AG09319 (cell line): ENCODE measurements around the gene MSANTD1.
A peak's percentile ranks its signal among the peaks of the same experiment; 100 is the strongest.

Source experiments
- DNase-seq: peaks from one replicate; pipeline ENCODE4 v3.0.0-alpha.2; 2010; ENCODE audit warnings: low read depth; ENCODE audit errors: extremely low read depth
- TF ChIP-seq, protein P1 (sequence below): IDR thresholded peaks from 2 replicates; pipeline ENCODE4 v1.5.1; 2011; ENCODE audit warnings: low read depth, mild to moderate bottlenecking, inconsistent platforms, low read length, moderate library complexity

The MSANTD1 gene

DNA sequence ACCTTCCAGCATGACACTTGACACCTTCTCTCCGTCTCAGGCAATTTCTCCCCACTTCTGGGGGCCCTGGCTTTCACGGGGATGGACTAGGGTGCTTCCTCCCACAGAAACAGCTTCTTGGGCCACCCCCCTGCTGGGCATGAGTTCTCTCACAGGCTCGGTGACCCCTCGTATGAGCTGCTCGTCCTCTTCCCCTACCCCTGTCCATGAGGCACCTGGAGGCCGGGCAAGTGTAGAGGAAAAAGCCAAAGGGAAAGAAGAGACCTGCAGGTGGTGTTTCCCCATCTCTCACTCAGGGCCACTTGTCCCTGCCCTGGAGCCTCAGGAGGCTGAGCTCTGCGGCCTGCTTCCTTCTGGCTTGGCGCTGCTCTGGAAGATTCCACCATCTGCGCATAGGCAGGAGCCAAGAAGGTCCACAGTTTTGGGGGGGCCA is 41.9 kb downstream of the MSANTD1 start:
- TF ChIP-seq, protein P1, sequence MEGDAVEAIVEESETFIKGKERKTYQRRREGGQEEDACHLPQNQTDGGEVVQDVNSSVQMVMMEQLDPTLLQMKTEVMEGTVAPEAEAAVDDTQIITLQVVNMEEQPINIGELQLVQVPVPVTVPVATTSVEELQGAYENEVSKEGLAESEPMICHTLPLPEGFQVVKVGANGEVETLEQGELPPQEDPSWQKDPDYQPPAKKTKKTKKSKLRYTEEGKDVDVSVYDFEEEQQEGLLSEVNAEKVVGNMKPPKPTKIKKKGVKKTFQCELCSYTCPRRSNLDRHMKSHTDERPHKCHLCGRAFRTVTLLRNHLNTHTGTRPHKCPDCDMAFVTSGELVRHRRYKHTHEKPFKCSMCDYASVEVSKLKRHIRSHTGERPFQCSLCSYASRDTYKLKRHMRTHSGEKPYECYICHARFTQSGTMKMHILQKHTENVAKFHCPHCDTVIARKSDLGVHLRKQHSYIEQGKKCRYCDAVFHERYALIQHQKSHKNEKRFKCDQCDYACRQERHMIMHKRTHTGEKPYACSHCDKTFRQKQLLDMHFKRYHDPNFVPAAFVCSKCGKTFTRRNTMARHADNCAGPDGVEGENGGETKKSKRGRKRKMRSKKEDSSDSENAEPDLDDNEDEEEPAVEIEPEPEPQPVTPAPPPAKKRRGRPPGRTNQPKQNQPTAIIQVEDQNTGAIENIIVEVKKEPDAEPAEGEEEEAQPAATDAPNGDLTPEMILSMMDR = no peak
- DNase-seq = no peak

DNA sequence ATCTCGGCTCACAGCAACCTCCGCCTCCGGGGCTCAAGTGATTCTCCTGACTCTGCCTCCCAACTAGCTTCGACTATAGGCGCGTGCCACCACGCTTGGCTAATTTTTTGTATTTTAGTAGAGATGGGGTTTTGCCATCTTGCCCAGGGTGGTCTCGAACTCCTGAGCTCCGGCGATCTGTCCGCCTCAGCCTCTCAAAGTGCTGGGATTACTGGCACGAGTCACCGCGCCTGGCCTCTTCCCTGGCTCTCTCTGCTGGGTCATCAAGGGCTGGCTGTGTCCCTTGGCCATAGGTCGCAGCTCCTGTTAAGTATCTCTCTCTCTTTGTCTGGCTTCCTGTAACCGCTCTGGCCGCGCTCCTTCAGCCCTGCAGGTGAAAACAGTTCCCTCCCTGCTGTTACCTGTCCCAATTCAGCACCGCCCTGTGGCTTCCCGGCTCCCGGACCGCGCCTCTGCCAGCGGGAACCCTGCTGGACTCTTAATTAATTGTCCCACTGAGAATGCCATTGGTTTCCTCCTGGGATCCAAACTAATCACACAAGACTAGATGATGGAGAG is 42.5 kb downstream of the MSANTD1 start:
- TF ChIP-seq, protein P1 = no peak
- DNase-seq = no peak

DNA sequence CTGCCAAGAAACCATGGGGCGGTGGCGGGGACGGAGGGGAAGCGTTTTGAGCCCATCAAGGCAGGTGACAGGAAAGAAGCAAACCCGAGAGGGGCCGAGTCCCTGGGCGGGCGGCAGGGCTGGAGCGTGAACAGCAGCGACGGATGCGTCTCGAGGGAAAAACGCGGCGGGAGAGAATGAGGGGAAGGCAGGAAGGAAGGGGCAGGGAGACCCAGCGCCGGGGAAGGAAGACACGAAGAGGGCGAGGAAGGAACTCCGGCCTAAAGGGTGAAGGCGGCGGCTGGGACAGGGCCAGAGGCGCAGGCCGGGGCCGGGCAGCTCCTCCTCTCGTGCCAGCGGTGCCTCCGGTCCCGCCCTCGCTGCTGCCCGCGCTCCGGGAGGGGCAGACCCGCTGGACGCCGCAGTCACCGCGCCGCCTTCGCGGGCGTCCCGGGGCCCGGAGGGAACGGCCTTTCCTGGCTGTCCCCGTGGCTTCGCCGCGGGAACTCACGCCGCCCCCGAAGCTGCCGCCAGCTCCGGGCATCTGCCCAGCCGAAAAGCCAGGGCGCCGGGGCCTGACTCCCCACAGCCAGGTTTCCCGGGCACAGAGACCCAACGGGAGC is 43.1 kb downstream of the MSANTD1 start:
- no peak for DNase-seq

DNA sequence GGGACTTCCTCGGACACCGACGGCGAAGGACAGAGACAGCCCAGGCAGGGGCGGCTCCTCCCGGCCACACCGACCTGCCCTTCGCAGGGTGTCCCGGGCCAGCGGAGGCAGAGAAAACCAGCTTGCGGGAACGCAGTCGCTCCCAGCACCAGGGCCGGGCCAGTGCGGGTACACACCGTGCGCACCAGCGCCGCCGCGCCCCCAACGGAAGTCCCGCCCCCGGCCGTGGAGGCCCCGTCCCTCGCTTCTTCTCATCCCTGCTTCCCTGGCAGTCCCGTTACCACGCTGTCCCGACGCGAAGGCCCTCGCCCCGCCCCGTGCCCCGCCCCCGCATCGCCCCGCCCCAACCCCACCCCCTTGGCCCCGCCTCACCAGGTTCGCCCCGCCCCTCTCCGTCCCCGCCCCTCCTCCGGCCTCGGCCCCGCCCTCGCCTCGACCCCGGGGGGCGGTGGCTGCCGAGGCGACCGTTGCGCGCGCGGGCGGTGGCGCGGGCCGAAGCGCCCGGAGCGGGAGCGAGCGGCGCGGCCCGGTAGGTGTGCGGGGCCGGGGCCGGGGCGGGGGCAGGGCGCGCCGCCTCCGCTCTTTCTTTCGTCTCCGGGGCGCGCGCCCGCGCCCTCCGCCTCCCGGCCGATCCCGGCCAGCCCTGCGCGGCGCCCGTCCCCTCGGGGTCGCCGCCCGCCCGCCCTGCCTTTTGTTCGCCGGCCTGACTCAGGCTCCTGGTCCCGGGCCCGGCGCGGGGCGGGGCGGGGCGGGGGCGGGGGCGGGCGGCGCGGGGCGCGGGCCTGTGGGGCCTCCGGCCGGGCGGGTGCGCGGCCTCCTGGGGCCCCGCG is 43.8 kb downstream of the MSANTD1 start, which contains the start of gene RGS12:
Gene RGS12 (plus strand): TSS at position 451 of the 830 bp plus-strand sequence. CDS start 23,150 bp downstream, outside the sequence.
- TF ChIP-seq, protein P1 = no peak
- peak; percentile 83 for DNase-seq

More for the DNA sequence above, 43.1 kb downstream of the MSANTD1 start:
- TF ChIP-seq, protein P1 = no peak

DNA sequence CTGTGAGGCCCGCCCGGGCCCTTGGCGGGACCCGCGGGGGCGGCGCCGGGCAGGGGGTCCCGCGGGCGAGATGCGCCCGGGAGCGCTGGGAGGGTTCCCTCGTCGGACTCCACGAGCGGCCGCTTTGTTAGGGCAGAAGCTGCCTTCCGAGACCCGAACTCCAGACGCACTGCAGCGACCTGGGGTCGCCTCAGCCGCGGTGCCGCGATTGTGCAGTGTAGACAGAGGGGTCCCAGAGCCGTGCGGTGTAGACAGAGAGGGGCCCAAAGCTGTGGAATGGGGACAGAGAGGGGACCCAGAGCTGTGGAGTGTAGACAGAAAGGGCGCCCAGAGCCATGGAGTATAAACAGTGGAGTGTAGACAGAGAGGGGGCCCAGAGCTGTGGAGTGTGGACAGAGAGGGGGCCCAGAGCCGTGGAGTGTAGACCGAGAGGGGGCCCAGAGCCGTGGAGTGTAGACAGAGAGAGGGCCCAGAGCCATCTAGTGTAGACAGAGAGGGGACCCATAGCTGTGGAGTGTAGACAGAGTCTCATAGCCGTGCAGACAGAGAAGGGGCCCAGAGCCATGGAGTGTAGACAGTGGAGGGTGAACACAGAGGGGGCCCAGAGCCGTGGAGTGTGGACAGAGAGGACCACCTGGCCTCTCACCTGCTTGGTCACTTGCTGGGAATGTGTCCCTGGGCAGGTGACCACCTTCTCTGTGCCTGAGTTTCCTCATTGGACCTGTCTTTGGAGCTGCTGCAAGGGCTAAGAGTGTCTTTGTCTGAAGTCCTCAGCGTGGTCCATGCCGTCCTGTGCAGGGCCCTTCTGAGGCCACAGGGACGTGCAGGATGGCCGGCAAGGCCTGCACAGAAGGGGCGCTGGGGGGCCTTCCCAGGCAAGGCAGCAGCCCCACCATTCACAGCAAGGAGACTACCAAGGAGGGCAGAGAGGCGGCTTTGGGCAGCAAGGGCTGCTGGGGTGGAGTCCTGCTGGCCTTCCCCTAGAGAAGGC is 44.7 kb downstream of the MSANTD1 start:
- TF ChIP-seq, protein P1 = no peak
- DNase-seq = no peak

DNA sequence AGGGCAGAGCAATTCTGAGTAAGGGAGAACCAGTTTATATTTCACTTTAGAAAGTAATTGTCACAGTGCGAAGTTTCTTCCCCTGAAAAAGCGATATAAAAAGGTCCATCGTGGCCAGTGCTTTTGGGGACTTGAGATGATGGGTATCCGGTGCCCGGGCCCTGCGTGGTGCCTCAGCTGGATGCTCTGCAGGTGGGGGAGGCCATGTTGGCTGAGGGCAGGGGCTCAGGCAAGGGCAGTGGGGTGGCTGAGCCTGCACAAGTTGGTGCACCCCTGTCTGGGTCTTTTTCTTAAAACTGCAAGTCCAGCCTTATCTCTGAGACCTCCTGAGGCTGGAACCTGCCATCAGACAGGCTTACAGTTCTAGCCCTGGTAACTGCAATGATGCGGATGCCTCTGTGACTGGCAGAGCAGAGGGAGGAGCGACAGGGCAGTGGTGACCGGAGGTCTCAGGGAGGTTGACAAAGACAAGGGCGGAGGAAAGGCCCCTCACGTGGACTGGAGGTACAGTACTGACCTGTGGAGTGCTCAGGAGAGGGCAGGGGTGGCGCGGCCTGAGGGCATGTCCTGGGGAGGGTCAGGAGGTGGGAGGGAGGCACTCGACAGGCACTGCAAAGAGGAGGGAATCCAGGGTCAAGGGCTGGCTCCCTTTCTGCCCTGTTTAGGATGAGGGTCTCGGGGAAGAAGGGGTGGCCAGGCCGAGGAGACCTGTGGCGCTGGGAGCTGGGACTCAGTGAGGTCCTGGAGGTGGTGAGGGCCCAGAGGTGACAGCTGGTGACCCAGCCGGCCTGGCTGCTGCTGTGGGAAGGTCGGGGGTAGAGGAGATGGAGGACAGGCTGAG is 45.7 kb downstream of the MSANTD1 start:
- TF ChIP-seq, protein P1 = no peak
- no peak for DNase-seq
